HFFc6 (cell line): Measurements from ENCODE around the gene ALB. TPM values are rescaled to one million over a fixed set of nuclear protein-coding genes. Genes with fewer than 3 reads are reported as not detected.

ENCODE experiments used
- DNase-seq: peaks from one replicate; pipeline ENCODE4 v3.0.0-alpha.2; 2018
- H3K27ac Mint-ChIP-seq: 2 replicates; pipeline ENCODE4 v1.8.0; 2020; ENCODE audit warnings: mild to moderate bottlenecking, mixed read lengths
- H3K27me3 Mint-ChIP-seq: 2 replicates; pipeline ENCODE4 v1.8.0; 2021; ENCODE audit warnings: mild to moderate bottlenecking, moderate library complexity, mixed read lengths; ENCODE audit not compliant: insufficient read depth
- H3K36me3 Mint-ChIP-seq: 2 replicates; pipeline ENCODE4 v1.8.0; 2021; ENCODE audit warnings: low read depth, mixed read lengths
- H3K4me1 Mint-ChIP-seq: 2 replicates; pipeline ENCODE4 v1.8.0; 2020; ENCODE audit warnings: low read depth, mixed read lengths
- H3K4me3 Mint-ChIP-seq: 2 replicates; pipeline ENCODE4 v1.8.0; 2020; ENCODE audit warnings: mild to moderate bottlenecking, moderate library complexity, mixed read lengths
- H3K9me3 Mint-ChIP-seq: 2 replicates; pipeline ENCODE4 v1.8.0; 2020; ENCODE audit warnings: mild to moderate bottlenecking, mixed read lengths
- CTCF ChIP-seq: fragments of 200-600 bp; sonication (generic); IDR thresholded peaks from 2 replicates; pipeline ENCODE4 v1.5.0; 2021; ENCODE audit warnings: antibody characterized with exemption, mild to moderate bottlenecking
- total RNA-seq, 6 experiments: library from RNA; stranded (reverse); fragmentation: NEBNext Ultra II Directional; extraction: Animal tissue kit (Norgen Biotek cat#: 25700); gene quantifications; 2 replicates in 1 of 6; 3 replicates in 5 of 6; pipeline ENCODE4 v1.2.3, GENCODE V29; 2021

The ALB gene
- total RNA-seq, 6 experiments from 2014 or later = not detected

- Mint-ChIP-seq H3K9me3 (no peaks in the 10 kb centered on the region), H3K4me3 (no peak overlapping the region), H3K27ac (no peak overlapping the region), H3K27me3 (peaks cover 17% of the 10 kb centered on the region), H3K4me1 (no peaks in the 10 kb centered on the region), H3K36me3 (no peaks in the 10 kb centered on the region)
- no peak for DNase-seq
- TF ChIP-seq CTCF = no peak
Measured at GRCh38 chr4:73409012-73409862, 5.2 kb downstream of the ALB start.

GRCh38 chr4:73409978-73410548 is 6.0 kb downstream of the ALB start:
- Mint-ChIP-seq H3K27me3 (peaks cover 15% of the 10 kb centered on the region), H3K36me3 (no peaks in the 10 kb centered on the region), H3K9me3 (no peaks in the 10 kb centered on the region), H3K4me1 (no peaks in the 10 kb centered on the region), H3K27ac (no peak overlapping the region), H3K4me3 (no peak overlapping the region)
- no peak for DNase-seq
- no peak for TF ChIP-seq CTCF

GRCh38 chr4:73410916-73411730 is 7.0 kb downstream of the ALB start:
- TF ChIP-seq CTCF = no peak
- Mint-ChIP-seq H3K27ac (no peak overlapping the region), H3K27me3 (peaks cover 15% of the 10 kb centered on the region), H3K4me3 (no peak overlapping the region), H3K36me3 (no peaks in the 10 kb centered on the region), H3K4me1 (no peaks in the 10 kb centered on the region), H3K9me3 (no peaks in the 10 kb centered on the region)
- no peak for DNase-seq

- H3K4me1 Mint-ChIP-seq = no peaks in the 10 kb centered on the region
- H3K9me3 Mint-ChIP-seq = no peaks in the 10 kb centered on the region
- H3K36me3 Mint-ChIP-seq = no peaks in the 10 kb centered on the region
- H3K27me3 Mint-ChIP-seq = peaks cover 15% of the 10 kb centered on the region
- H3K27ac Mint-ChIP-seq = no peak overlapping the region
- no peak overlapping the region for H3K4me3 Mint-ChIP-seq
- TF ChIP-seq CTCF = no peak
- DNase-seq = no peak
Measured at GRCh38 chr4:73411731-73412414, 7.8 kb downstream of the ALB start.

GRCh38 chr4:73413294-73413755 is 9.2 kb downstream of the ALB start:
- Mint-ChIP-seq H3K4me3 (no peak overlapping the region), H3K27ac (no peak overlapping the region), H3K9me3 (no peaks in the 10 kb centered on the region), H3K27me3 (peaks cover 15% of the 10 kb centered on the region), H3K36me3 (no peaks in the 10 kb centered on the region), H3K4me1 (no peaks in the 10 kb centered on the region)
- no peak for DNase-seq
- no peak for TF ChIP-seq CTCF
